OCI-LY7 (cell line): ENCODE results near the gene CLCN5. TPM values are rescaled to one million over a fixed set of nuclear protein-coding genes. Genes with fewer than 3 reads are reported as not detected.

Experiments used
- BruUV-seq: library from RNA; stranded (reverse); fragments of 400-500 nt; replicated peaks from 2 replicates; lab custom pipeline; 2021; lab: Mats Ljungman, UMichigan
- CTCF ChIA-PET: fragments of 300-600 bp; sonication (Branson Sonifier 250); formaldehyde crosslinking; loops from one replicate; lab custom pipeline; 2022; ENCODE audit warnings: antibody characterized with exemption; ENCODE audit not compliant: unreplicated experiment; lab: Charles Lee
- POLR2A ChIA-PET: fragments of 300-600 bp; sonication (Branson Sonifier 250); formaldehyde crosslinking; loops from one replicate; lab custom pipeline; 2022; ENCODE audit warnings: antibody characterized with exemption; lab: Charles Lee
- DNase-seq: peaks from one replicate; pipeline ENCODE4 v3.0.0-alpha.2; 2015; ENCODE audit warnings: low spot score
- H2AFZ ChIP-seq: fragments of 200-600 bp; sonication (generic), shearing (Covaris generic); 2 replicates; pipeline ENCODE4 v1.6.1; 2014; ENCODE audit warnings: mild to moderate bottlenecking, antibody characterized with exemption, low read length, moderate library complexity
- H3K27ac ChIP-seq: fragments of 200-600 bp; sonication (generic); 2 replicates; pipeline ENCODE4 v1.5.1; 2014; ENCODE audit warnings: mixed run types, low read depth, mild to moderate bottlenecking, moderate library complexity, low read length, inconsistent platforms; ENCODE audit not compliant: poor library complexity, severe bottlenecking
- H3K36me3 ChIP-seq: fragments of 200-600 bp; sonication (generic); 2 replicates; pipeline ENCODE4 v1.6.1; 2014; ENCODE audit warnings: mild to moderate bottlenecking, antibody characterized with exemption, low read length, moderate library complexity, mixed read lengths; ENCODE audit not compliant: insufficient read depth
- H3K4me1 ChIP-seq: fragments of 200-600 bp; sonication (generic); 2 replicates; pipeline ENCODE4 v1.5.1; 2014; ENCODE audit warnings: mild to moderate bottlenecking, low read length; ENCODE audit not compliant: insufficient read depth, poor library complexity, severe bottlenecking
- H3K4me2 ChIP-seq: fragments of 200-600 bp; sonication (generic); 2 replicates; pipeline ENCODE4 v1.6.1; 2014; ENCODE audit warnings: mild to moderate bottlenecking, low read length
- H3K4me3 ChIP-seq: fragments of 200-600 bp; sonication (generic); 2 replicates; pipeline ENCODE4 v1.5.1; 2014; ENCODE audit warnings: mild to moderate bottlenecking, low read depth, low read length; ENCODE audit not compliant: poor library complexity, severe bottlenecking
- H3K79me2 ChIP-seq: fragments of 200-600 bp; sonication (generic); 2 replicates; pipeline ENCODE4 v1.6.1; 2016; ENCODE audit warnings: low read depth, mild to moderate bottlenecking, low read length, moderate library complexity, mixed read lengths; ENCODE audit not compliant: insufficient read depth
- H3K9me2 ChIP-seq: fragments of 200-600 bp; sonication (generic); 2 replicates; pipeline ENCODE4 v1.6.1; 2016; ENCODE audit warnings: mild to moderate bottlenecking, low read length, mixed read lengths; ENCODE audit not compliant: insufficient read depth
- H3K9me3 ChIP-seq: fragments of 200-600 bp; sonication (generic); 2 replicates; pipeline ENCODE4 v1.6.1; 2014; ENCODE audit warnings: mild to moderate bottlenecking, mixed run types, low read length, mixed read lengths
- H4K20me1 ChIP-seq: fragments of 200-600 bp; sonication (generic); 2 replicates; pipeline ENCODE4 v1.6.1; 2014; ENCODE audit warnings: mild to moderate bottlenecking, antibody characterized with exemption, low read length, moderate library complexity, mixed read lengths; ENCODE audit not compliant: insufficient read depth
- CTCF ChIP-seq: fragments of 200-600 bp; sonication (generic); conservative IDR thresholded peaks from 2 replicates; pipeline ENCODE4 v1.5.1; 2014; ENCODE audit warnings: mild to moderate bottlenecking, antibody characterized with exemption, low read length, moderate library complexity, mixed read lengths
- EZH2phosphoT487 ChIP-seq: fragments of 200-600 bp; sonication (generic); IDR thresholded peaks from 2 replicates; pipeline ENCODE4 v1.6.1; 2018; ENCODE audit warnings: low read depth, borderline replicate concordance, mild to moderate bottlenecking, mixed run types, antibody characterized with exemption, low read length, moderate library complexity, mixed read lengths
- intact Hi-C: fragments of 100-400 bp; cut with micrococcal nuclease; formaldehyde crosslinking; loops from one replicate; pipeline ENCODE4 v1.10.0; 2022; ENCODE audit not compliant: unreplicated experiment
- total RNA-seq, 2 experiments: library from RNA; depleted of rRNA in 1 of 2; stranded (reverse); fragments of >200 nt in 1 of 2; shearing (Covaris generic) in 1 of 2; gene quantifications; 2 replicates each; pipeline ENCODE4 v1.2.3, GENCODE V29; 2014 to 2022

The CLCN5 gene
- total RNA-seq, 2 experiments from 2014 or later, result 4.1 to 5.3 TPM

DNA sequence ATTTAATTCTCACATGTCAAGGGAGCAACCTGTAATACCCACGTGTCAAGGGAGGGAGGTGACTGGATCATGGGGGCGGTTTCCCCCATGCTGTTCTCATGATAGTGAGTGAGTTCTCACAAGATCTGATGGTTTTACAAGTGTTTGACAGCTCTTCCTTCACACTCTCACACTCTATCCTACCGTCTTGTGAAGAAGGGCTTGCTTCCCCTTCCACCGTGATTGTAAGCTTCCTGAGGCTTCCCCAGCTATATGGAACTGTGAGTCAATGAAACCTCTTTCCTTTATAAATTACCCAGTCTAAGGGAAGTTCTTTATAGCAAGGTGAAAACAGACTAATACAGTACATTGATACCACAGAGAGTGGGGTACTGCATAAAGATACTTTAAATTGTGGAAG, 25.4 kb upstream of the CLCN5 start:
- DNase-seq, result no peak

GRCh38 chrX:49901048-49901447, 21.3 kb upstream of the CLCN5 start:
- POLR2A ChIA-PET, result no interaction called here
- intact Hi-C loops, result no loop called here
- no peaks in the 10 kb centered on the region for H3K9me2 ChIP-seq
- no peak overlapping the region for H3K27ac ChIP-seq
- no peaks in the 10 kb centered on the region for H3K9me3 ChIP-seq
- CTCF ChIA-PET, result no interaction called here
- no peaks in the 10 kb centered on the region for H3K36me3 ChIP-seq
- H3K4me2 ChIP-seq, result no peak overlapping the region
- no peak overlapping the region for H2AFZ ChIP-seq
- H3K4me3 ChIP-seq, result no peak overlapping the region
- TF ChIP-seq EZH2phosphoT487 (no peak), CTCF (no peak)
- BruUV-seq, result no TSS peak
- no peaks in the 10 kb centered on the region for H3K79me2 ChIP-seq
- no peaks in the 10 kb centered on the region for H4K20me1 ChIP-seq
- DNase-seq, result no peak
- no peaks in the 10 kb centered on the region for H3K4me1 ChIP-seq

More for the DNA sequence above, 25.4 kb upstream of the CLCN5 start:
- Histone ChIP-seq H3K4me3 (no peak overlapping the region), H3K4me2 (no peak overlapping the region), H3K9me2 (no peaks in the 10 kb centered on the region), H3K9me3 (no peaks in the 10 kb centered on the region), H2AFZ (no peak overlapping the region), H3K36me3 (no peaks in the 10 kb centered on the region), H3K79me2 (no peaks in the 10 kb centered on the region), H3K27ac (no peak overlapping the region), H4K20me1 (no peaks in the 10 kb centered on the region), H3K4me1 (no peaks in the 10 kb centered on the region)
- no TSS peak for BruUV-seq
- TF ChIP-seq CTCF (no peak), EZH2phosphoT487 (no peak)
- intact Hi-C loops, result no loop called here
- CTCF ChIA-PET, result no interaction called here
- POLR2A ChIA-PET, result no interaction called here

DNA sequence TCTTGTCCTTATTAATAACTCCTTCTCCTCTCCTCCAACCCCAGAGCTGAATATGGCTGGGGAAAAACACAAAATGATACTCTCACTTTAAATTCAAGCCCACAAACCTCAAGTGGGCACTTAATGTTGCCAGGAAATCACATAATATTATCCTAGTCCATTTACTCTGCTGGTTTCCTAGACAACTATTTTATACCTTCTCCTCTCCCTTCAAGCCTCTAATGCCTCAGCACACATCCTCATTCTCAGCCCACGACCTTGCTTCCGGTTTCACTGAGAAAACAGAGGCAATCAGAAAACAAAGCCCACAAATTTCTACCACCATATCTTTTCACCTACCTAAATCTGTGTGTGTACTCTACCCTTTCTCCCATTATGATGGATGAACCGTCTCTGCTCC, 12.1 kb upstream of the CLCN5 start:
- no TSS peak for BruUV-seq
- TF ChIP-seq CTCF, result no peak
- no peak for TF ChIP-seq EZH2phosphoT487
- no peak overlapping the region for H3K4me2 ChIP-seq

More for the DNA sequence above, 12.1 kb upstream of the CLCN5 start:
- Histone ChIP-seq H3K36me3 (no peaks in the 10 kb centered on the region), H2AFZ (no peak overlapping the region), H3K4me1 (no peaks in the 10 kb centered on the region), H3K4me3 (no peak overlapping the region), H3K9me3 (no peaks in the 10 kb centered on the region), H4K20me1 (no peaks in the 10 kb centered on the region), H3K27ac (no peak overlapping the region), H3K79me2 (no peaks in the 10 kb centered on the region), H3K9me2 (no peaks in the 10 kb centered on the region)
- CTCF ChIA-PET, result no interaction called here
- intact Hi-C loops, result no loop called here
- POLR2A ChIA-PET, result no interaction called here
- no peak for DNase-seq
